Cardiac muscle cell (in vitro differentiated cells and primary cell): ENCODE results near the gene ZCCHC3. TPM values are rescaled to one million over a fixed set of nuclear protein-coding genes. Genes with fewer than 3 reads are reported as not detected.

Source experiments
- DNase-seq, 2 donors: peaks; one replicate each; pipeline versions ENCODE4 v3.0.0 to v3.0.0-alpha.2; 2010 to 2017; ENCODE audit warnings: low read depth in 1 of 2, low spot score in 1 of 2
- H3K27ac ChIP-seq: fragments of 200-600 bp; sonication (generic); 2 replicates; pipeline ENCODE4 v1.5.1; 2016
- H3K27me3 ChIP-seq: fragments of 200-600 bp; sonication (generic); 2 replicates; pipeline ENCODE4 v1.6.0; 2016; ENCODE audit warnings: control low read depth
- H3K36me3 ChIP-seq: fragments of 200-600 bp; sonication (generic); 2 replicates; pipeline ENCODE4 v1.5.1; 2016; ENCODE audit warnings: control low read depth
- H3K4me1 ChIP-seq: fragments of 200-600 bp; sonication (generic); 2 replicates; pipeline ENCODE4 v1.8.1; 2017; ENCODE audit warnings: low read depth, mild to moderate bottlenecking, mixed run types
- H3K4me3 ChIP-seq: fragments of 200-600 bp; sonication (generic); 2 replicates; pipeline ENCODE4 v1.5.1; 2016; ENCODE audit warnings: mild to moderate bottlenecking
- H3K9me3 ChIP-seq: fragments of 200-600 bp; sonication (generic); 2 replicates; pipeline ENCODE4 v1.5.1; 2017; ENCODE audit warnings: low read depth, mild to moderate bottlenecking, control low read depth
- polyA plus RNA-seq: library from polyadenylated mRNA; unstranded; fragments of >200 nt; fragmentation: Nextera tagmentation; extraction: Ambion mirVana; gene quantifications from 2 replicates; pipeline ENCODE4 v1.2.1, GENCODE V29; 2016
- total RNA-seq: library from RNA; depleted of rRNA; stranded (reverse); fragments of >200 nt; gene quantifications from 2 replicates; pipeline ENCODE4 v1.2.3, GENCODE V29; 2016
- TF ChIP-seq, protein P1 (sequence below): IDR thresholded peaks from 2 replicates; pipeline ENCODE4 v1.5.1; 2012; ENCODE audit warnings: low read depth, mild to moderate bottlenecking, low read length

Gene ZCCHC3
- total and polyA plus RNA-seq, 2 experiments from 2014 or later: 43.7 to 63.8 TPM

DNA sequence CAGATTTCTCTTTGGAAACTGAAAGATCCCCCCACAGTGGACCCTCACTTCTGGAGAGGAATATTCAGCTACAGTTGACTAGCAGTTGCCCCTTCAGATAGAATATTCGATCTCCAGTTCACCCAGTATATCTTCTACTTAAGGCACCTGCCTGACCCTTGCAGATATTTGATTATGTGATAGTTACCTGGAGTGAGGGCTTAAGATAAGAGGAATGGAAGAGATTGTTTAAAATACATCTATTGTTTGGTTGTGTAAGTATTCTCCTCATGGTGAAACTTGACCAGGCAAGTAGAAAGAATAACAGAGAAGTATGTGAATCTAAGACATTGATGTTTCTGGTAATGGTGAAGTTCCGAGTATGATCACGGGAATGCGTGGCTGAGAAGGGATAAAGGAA lies 1.6 kb upstream of the ZCCHC3 start:
- TF ChIP-seq, protein P1, sequence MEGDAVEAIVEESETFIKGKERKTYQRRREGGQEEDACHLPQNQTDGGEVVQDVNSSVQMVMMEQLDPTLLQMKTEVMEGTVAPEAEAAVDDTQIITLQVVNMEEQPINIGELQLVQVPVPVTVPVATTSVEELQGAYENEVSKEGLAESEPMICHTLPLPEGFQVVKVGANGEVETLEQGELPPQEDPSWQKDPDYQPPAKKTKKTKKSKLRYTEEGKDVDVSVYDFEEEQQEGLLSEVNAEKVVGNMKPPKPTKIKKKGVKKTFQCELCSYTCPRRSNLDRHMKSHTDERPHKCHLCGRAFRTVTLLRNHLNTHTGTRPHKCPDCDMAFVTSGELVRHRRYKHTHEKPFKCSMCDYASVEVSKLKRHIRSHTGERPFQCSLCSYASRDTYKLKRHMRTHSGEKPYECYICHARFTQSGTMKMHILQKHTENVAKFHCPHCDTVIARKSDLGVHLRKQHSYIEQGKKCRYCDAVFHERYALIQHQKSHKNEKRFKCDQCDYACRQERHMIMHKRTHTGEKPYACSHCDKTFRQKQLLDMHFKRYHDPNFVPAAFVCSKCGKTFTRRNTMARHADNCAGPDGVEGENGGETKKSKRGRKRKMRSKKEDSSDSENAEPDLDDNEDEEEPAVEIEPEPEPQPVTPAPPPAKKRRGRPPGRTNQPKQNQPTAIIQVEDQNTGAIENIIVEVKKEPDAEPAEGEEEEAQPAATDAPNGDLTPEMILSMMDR: no peak
- Histone ChIP-seq H3K9me3 (no peaks in the 10 kb centered on the region), H3K4me1 (peaks cover 25% of the 10 kb centered on the region), H3K36me3 (no peaks in the 10 kb centered on the region), H3K27ac (no peak overlapping the region), H3K4me3 (no peak overlapping the region), H3K27me3 (no peaks in the 10 kb centered on the region)
- no peak for DNase-seq

DNA sequence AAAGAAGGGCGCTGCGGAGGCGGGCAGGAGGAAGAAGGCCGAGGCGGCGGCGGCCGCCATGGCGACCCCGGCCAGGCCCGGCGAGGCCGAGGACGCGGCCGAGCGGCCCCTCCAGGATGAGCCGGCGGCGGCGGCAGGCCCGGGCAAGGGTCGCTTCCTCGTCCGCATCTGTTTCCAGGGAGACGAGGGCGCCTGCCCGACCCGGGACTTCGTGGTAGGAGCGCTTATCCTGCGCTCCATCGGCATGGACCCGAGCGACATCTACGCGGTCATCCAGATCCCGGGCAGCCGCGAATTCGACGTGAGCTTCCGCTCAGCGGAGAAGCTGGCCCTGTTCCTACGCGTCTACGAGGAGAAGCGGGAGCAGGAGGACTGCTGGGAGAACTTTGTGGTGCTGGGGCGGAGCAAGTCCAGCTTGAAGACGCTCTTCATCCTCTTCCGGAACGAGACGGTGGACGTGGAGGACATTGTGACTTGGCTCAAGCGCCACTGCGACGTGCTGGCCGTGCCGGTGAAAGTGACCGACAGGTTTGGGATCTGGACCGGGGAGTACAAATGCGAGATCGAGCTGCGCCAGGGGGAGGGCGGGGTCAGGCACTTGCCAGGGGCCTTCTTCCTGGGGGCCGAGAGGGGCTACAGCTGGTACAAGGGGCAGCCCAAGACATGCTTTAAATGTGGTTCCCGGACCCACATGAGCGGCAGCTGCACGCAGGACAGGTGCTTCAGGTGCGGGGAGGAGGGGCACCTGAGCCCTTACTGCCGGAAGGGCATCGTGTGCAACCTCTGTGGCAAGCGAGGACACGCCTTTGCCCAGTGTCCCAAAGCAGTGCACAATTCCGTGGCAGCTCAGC lies 780 bp downstream of the ZCCHC3 start:
- H3K36me3 ChIP-seq: no peaks in the 10 kb centered on the region
- H3K9me3 ChIP-seq: no peaks in the 10 kb centered on the region
- no peaks in the 10 kb centered on the region for H3K27me3 ChIP-seq
- TF ChIP-seq, protein P1: no peak
- peak overlapping the region; percentile 96 for H3K27ac ChIP-seq
- peaks cover 34% of the 10 kb centered on the region for H3K4me1 ChIP-seq
- H3K4me3 ChIP-seq: peak overlapping the region; percentile 90
- DNase-seq: peak; percentile 35 to 77

DNA sequence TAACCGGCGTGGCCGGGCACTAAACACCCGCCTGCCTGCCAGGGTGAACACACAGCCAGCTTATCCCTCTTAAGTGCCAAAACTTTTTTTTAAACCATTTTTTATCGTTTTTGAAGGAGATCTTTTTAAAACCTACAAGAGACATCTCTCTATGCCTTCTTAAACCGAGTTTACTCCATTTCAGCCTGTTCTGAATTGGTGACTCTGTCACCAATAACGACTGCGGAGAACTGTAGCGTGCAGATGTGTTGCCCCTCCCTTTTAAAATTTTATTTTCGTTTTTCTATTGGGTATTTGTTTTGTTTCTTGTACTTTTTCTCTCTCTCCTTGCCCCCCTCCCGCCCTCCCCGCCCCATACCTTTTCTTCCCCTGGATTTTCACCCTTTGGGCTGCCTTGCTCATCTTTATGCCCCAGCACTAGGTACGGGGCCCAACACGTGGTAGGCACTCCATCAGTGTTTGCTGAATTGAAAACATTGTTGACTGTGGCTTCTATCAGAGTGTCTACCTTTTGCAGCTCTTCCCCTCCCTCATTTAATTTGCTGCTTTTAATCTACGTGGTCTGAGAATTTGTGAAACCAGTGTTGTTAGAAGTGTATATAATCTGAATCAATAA lies 1.5 kb downstream of the ZCCHC3 start:
- Histone ChIP-seq H3K27ac (peak overlapping the region; percentile 96), H3K27me3 (no peaks in the 10 kb centered on the region)

DNA sequence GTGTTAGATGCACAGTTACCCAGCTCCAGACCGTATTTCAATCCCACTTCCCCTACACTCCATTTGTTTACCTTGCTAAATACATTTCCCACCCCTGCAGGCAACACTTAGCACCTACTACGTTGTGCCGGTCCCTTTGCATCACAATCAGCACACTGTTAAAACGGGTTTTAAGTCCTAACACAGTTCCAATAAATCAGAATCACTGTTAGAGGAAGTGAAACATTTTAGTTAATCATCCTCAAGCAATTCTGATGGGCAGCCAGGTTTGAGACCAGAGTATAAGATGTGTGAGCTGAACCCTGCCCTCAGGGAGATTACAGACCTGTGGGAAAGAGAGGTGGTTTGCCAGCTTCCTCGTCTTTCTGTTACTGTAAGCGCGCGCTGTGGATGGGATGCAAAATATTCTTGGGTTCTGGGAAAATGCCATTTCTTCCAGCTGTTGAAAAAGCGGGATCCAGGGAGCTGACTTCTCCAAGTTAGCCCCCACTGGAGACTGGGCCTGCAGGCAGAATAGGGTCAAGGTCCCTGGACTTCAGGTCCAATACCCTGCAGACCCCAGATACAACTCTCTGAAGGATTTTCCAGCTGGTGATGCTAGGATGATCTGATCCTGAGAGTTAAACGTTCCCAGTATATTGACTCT lies 3.1 kb downstream of the ZCCHC3 start:
- peak in 1 of 2 donors; percentile 29 for DNase-seq
- Histone ChIP-seq H3K36me3 (no peaks in the 10 kb centered on the region), H3K27me3 (no peaks in the 10 kb centered on the region), H3K4me3 (peak overlapping the region; percentile 90), H3K9me3 (no peaks in the 10 kb centered on the region), H3K4me1 (peaks cover 34% of the 10 kb centered on the region), H3K27ac (peak overlapping the region; percentile 85)
- TF ChIP-seq, protein P1: no peak

More for the DNA sequence above, 1.5 kb downstream of the ZCCHC3 start:
- Histone ChIP-seq H3K9me3 (no peaks in the 10 kb centered on the region), H3K4me3 (peak overlapping the region; percentile 90), H3K4me1 (peaks cover 34% of the 10 kb centered on the region), H3K36me3 (no peaks in the 10 kb centered on the region)
- TF ChIP-seq, protein P1: no peak
- no peak for DNase-seq

DNA sequence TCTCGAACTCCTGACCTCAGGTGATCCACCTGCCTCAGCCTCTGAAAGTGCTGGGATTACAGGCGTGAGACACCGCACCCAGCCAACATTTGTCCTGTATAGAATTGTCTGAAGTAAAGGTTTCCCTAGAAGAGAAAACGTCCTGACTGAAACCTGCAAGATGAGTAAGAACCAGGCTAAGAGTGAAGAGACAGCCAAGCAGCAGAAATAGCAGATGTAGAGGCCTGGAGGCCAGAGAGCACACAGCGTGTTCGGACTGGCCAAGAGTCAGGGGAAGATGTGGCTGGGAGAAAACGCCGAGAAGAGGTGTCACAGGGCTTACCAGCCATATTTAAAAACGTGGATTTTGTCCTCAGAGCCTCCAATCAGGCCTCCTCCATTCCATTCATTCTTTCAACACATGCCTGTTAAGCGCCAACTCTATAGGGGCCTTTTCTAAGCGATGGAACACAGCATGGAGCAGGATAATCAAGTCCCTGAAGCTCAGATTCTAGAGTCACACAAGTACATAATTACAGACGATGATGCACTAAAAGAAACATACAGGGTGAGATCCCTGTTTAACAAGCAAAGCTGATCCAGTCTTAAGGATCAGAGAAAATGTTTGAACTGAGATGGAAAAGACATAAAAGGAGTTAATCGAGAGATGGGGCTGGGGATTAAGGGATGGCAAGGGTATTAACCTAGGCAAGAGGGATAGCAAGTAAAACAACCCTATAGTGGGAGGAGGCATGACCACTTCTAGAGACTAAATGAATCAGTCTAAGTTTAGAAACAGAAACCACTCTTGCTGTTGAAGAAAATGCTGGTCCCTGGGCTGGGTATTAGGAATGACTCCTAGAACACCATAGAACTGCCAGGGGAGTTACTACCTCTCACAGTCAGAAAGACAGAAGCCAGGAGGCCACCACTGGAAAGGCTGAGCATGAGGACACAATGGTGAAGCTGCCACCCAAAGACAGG lies 4.8 kb downstream of the ZCCHC3 start:
- H3K27me3 ChIP-seq: no peaks in the 10 kb centered on the region
- TF ChIP-seq, protein P1: no peak
- no peak for DNase-seq
- no peak overlapping the region for H3K4me3 ChIP-seq
- H3K9me3 ChIP-seq: no peaks in the 10 kb centered on the region
- no peaks in the 10 kb centered on the region for H3K36me3 ChIP-seq
- H3K4me1 ChIP-seq: peaks cover 34% of the 10 kb centered on the region
- H3K27ac ChIP-seq: peak overlapping the region; percentile 85
